ENCODE results near the gene NLGN1.

DNA sequence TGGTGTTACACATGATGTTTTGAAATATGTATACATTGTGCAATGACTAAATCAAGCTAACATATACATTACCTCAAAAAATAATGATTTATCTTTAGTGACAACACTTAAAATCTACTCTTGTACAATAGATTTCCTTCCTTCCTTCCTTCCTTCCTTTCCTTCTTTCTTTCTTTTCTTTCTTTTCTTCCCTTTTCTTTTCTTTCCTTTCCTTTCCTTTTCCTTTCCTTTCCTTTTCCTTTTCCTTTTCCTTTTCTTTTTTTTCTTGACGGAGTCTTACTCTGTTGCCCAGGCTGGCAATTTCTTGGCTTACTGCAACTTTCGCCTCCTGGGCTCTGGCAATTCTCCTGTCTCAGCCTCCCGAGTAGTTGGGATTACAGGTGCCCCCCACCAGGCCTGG, 170.5 kb downstream of the NLGN1 start:
- TF ChIP-seq, protein P1, sequence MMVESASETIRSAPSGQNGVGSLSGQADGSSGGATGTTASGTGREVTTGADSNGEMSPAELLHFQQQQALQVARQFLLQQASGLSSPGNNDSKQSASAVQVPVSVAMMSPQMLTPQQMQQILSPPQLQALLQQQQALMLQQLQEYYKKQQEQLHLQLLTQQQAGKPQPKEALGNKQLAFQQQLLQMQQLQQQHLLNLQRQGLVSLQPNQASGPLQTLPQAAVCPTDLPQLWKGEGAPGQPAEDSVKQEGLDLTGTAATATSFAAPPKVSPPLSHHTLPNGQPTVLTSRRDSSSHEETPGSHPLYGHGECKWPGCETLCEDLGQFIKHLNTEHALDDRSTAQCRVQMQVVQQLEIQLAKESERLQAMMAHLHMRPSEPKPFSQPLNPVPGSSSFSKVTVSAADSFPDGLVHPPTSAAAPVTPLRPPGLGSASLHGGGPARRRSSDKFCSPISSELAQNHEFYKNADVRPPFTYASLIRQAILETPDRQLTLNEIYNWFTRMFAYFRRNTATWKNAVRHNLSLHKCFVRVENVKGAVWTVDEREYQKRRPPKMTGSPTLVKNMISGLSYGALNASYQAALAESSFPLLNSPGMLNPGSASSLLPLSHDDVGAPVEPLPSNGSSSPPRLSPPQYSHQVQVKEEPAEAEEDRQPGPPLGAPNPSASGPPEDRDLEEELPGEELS (CRISPR knock-in tag; IDR thresholded peaks at IDR 0.05; ENCODE audit: borderline replicate concordance): no peak
- TF ChIP-seq SREBF2 (CRISPR knock-in tag; IDR thresholded peaks at IDR 0.05) (no peak), ZNF24 (IDR thresholded peaks at IDR 0.05) (no peak)
- TF ChIP-seq, protein P2, sequence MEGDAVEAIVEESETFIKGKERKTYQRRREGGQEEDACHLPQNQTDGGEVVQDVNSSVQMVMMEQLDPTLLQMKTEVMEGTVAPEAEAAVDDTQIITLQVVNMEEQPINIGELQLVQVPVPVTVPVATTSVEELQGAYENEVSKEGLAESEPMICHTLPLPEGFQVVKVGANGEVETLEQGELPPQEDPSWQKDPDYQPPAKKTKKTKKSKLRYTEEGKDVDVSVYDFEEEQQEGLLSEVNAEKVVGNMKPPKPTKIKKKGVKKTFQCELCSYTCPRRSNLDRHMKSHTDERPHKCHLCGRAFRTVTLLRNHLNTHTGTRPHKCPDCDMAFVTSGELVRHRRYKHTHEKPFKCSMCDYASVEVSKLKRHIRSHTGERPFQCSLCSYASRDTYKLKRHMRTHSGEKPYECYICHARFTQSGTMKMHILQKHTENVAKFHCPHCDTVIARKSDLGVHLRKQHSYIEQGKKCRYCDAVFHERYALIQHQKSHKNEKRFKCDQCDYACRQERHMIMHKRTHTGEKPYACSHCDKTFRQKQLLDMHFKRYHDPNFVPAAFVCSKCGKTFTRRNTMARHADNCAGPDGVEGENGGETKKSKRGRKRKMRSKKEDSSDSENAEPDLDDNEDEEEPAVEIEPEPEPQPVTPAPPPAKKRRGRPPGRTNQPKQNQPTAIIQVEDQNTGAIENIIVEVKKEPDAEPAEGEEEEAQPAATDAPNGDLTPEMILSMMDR (IDR thresholded peaks at IDR 0.05 in 2 of 3, conservative IDR thresholded peaks at IDR 0.05 in 1 of 3; ENCODE audit: insufficient read depth in 2 of 3, low read depth in 1 of 3, low read length in 3 of 3): no peak
